ENCODE measurements around the gene TNFRSF12A. TPM values are rescaled to one million over a fixed set of nuclear protein-coding genes. Genes with fewer than 3 reads are reported as not detected.

Gene TNFRSF12A
- polyA plus RNA-seq, 1 donor (not counting 4 experiments of a cell fraction or from before 2014, with no cell fraction given): 147 TPM

- Histone ChIP-seq H3K9ac (ENCODE audit: control insufficient read depth, extremely low read depth, insufficient read depth, low read length) (peak overlapping the region; percentile 97), H3K9me3 (ENCODE audit: control insufficient read depth, low read depth, low read length) (no peaks in the 10 kb centered on the region), H2AFZ (ENCODE audit: control insufficient read depth, low read length) (no peak overlapping the region), H3K27me3 (ENCODE audit: control insufficient read depth, extremely low read depth, insufficient read depth, low read length) (no peaks in the 10 kb centered on the region), H4K20me1 (ENCODE audit: control insufficient read depth, extremely low read depth, insufficient read depth, low read length) (no peaks in the 10 kb centered on the region), H3K4me2 (ENCODE audit: control insufficient read depth, extremely low read depth, insufficient read depth, low read depth, low read length) (peak overlapping the region; percentile 81), H3K79me2 (ENCODE audit: control insufficient read depth, insufficient read depth, low read length) (no peaks in the 10 kb centered on the region), H3K27ac (ENCODE audit: control insufficient read depth, insufficient read depth, low read length) (peak overlapping the region; percentile 97), H3K36me3 (ENCODE audit: control insufficient read depth in 2 of 2, extremely low read depth in 1 of 2, insufficient read depth in 2 of 2, low read length in 2 of 2) (peaks cover 14 to 28% of the 10 kb centered on the region in 2 experiments), H3K9me1 (ENCODE audit: control insufficient read depth, extremely low read depth, insufficient read depth, low read length) (no peaks in the 10 kb centered on the region), H3K4me1 (ENCODE audit: control insufficient read depth, extremely low read depth, insufficient read depth, low read length) (peaks cover 25% of the 10 kb centered on the region), H3K4me3 (ENCODE audit: control insufficient read depth in 2 of 3, extremely low read depth in 1 of 3, insufficient read depth in 2 of 3, low read depth in 1 of 3, low read length in 3 of 3) (peak overlapping the region; percentile 80 to 85 (median 84))
- TF ChIP-seq EZH2 (IDR thresholded peaks at IDR 0.05; ENCODE audit: low read length) (no peak), CTCF (optimal IDR thresholded peaks at IDR 0.05 in 1 of 3, IDR thresholded peaks at IDR 0.05 in 1 of 3, conservative IDR thresholded peaks at IDR 0.05 in 1 of 3; ENCODE audit: extremely low read depth in 1 of 3, insufficient read depth in 2 of 3, low read length in 3 of 3) (no peak)
- DNase-seq (ENCODE audit: low read depth, low spot score) (no peak), FAIRE-seq (no peak)
- dilution Hi-C loops (cut with MboI; ENCODE audit: extremely low pct_ligation_motif_present, low sequenced_read_pairs): no loop called here
Measured at GRCh38 chr16:3022684-3023414, 2.7 kb downstream of the TNFRSF12A start.

GRCh38 chr16:3023415-3023668, 3.2 kb downstream of the TNFRSF12A start:
- TF ChIP-seq CTCF (optimal IDR thresholded peaks at IDR 0.05 in 1 of 3, IDR thresholded peaks at IDR 0.05 in 1 of 3, conservative IDR thresholded peaks at IDR 0.05 in 1 of 3; ENCODE audit: extremely low read depth in 1 of 3, insufficient read depth in 2 of 3, low read length in 3 of 3) (no peak), EZH2 (IDR thresholded peaks at IDR 0.05; ENCODE audit: low read length) (no peak)
- FAIRE-seq: peak; percentile 77
- Histone ChIP-seq H3K36me3 (ENCODE audit: control insufficient read depth in 2 of 2, extremely low read depth in 1 of 2, insufficient read depth in 2 of 2, low read length in 2 of 2) (peaks cover 14 to 28% of the 10 kb centered on the region in 2 experiments), H3K4me2 (ENCODE audit: control insufficient read depth, extremely low read depth, insufficient read depth, low read depth, low read length) (peak overlapping the region; percentile 81), H3K27ac (ENCODE audit: control insufficient read depth, insufficient read depth, low read length) (peak overlapping the region; percentile 97), H3K4me1 (ENCODE audit: control insufficient read depth, extremely low read depth, insufficient read depth, low read length) (peaks cover 23% of the 10 kb centered on the region), H4K20me1 (ENCODE audit: control insufficient read depth, extremely low read depth, insufficient read depth, low read length) (no peaks in the 10 kb centered on the region), H3K79me2 (ENCODE audit: control insufficient read depth, insufficient read depth, low read length) (no peaks in the 10 kb centered on the region), H3K4me3 (ENCODE audit: control insufficient read depth in 2 of 3, extremely low read depth in 1 of 3, insufficient read depth in 2 of 3, low read depth in 1 of 3, low read length in 3 of 3) (peak overlapping the region; percentile 80 to 85 (median 84)), H3K9ac (ENCODE audit: control insufficient read depth, extremely low read depth, insufficient read depth, low read length) (peak overlapping the region; percentile 97), H3K9me3 (ENCODE audit: control insufficient read depth, low read depth, low read length) (no peaks in the 10 kb centered on the region), H3K9me1 (ENCODE audit: control insufficient read depth, extremely low read depth, insufficient read depth, low read length) (no peaks in the 10 kb centered on the region), H2AFZ (ENCODE audit: control insufficient read depth, low read length) (no peak overlapping the region), H3K27me3 (ENCODE audit: control insufficient read depth, extremely low read depth, insufficient read depth, low read length) (no peaks in the 10 kb centered on the region)
- dilution Hi-C loops (cut with MboI; ENCODE audit: extremely low pct_ligation_motif_present, low sequenced_read_pairs): no loop called here
- no peak for DNase-seq (ENCODE audit: low read depth, low spot score)
